OCI-LY3 (cell line): ENCODE measurements around the gene ARID2.

Experiments used
- EZH2phosphoT487 ChIP-seq: fragments of 200-600 bp; shearing (Covaris generic); IDR thresholded peaks from 2 replicates; pipeline ENCODE4 v1.6.1; 2018; ENCODE audit warnings: antibody characterized with exemption, mixed run types, low read depth
- TF ChIP-seq, protein P1 (sequence below): fragments of 200-600, 300-600 bp; sonication (generic); IDR thresholded peaks from 2 replicates; pipeline ENCODE4 v1.5.1; 2014; ENCODE audit warnings: antibody characterized with exemption, low read length, low read depth

DNA sequence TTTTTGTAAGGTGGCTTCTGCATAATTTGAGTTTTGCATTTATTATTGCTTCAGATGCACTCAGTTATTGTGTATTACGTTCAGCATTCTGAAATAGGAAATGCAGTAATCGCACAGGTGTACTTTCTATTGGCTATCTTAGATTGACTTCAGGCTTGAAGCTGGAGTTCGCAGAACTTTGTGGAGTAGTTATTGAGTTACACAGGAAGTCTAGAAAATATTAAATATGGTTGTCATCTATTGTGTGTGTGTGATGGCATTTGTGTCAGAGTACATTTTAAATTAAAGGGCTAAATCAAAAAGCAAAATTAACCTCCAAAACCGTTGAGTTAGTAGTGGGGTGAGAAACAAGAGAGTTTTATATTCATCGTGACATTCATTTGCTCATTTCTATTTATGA is 2.7 kb downstream of the ARID2 start:
- TF ChIP-seq, protein P1, sequence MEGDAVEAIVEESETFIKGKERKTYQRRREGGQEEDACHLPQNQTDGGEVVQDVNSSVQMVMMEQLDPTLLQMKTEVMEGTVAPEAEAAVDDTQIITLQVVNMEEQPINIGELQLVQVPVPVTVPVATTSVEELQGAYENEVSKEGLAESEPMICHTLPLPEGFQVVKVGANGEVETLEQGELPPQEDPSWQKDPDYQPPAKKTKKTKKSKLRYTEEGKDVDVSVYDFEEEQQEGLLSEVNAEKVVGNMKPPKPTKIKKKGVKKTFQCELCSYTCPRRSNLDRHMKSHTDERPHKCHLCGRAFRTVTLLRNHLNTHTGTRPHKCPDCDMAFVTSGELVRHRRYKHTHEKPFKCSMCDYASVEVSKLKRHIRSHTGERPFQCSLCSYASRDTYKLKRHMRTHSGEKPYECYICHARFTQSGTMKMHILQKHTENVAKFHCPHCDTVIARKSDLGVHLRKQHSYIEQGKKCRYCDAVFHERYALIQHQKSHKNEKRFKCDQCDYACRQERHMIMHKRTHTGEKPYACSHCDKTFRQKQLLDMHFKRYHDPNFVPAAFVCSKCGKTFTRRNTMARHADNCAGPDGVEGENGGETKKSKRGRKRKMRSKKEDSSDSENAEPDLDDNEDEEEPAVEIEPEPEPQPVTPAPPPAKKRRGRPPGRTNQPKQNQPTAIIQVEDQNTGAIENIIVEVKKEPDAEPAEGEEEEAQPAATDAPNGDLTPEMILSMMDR = no peak
- no peak for TF ChIP-seq EZH2phosphoT487
